IPS DF 19.7 (cell line): ENCODE data around the gene PIK3C3.
A peak's percentile ranks its signal among the peaks of the same experiment; 100 is the strongest.

Experiments
- DNase-seq: peaks from one replicate; pipeline ENCODE4 v3.0.0-alpha.2; 2013; ENCODE audit warnings: low read depth, low spot score

The PIK3C3 gene

DNA sequence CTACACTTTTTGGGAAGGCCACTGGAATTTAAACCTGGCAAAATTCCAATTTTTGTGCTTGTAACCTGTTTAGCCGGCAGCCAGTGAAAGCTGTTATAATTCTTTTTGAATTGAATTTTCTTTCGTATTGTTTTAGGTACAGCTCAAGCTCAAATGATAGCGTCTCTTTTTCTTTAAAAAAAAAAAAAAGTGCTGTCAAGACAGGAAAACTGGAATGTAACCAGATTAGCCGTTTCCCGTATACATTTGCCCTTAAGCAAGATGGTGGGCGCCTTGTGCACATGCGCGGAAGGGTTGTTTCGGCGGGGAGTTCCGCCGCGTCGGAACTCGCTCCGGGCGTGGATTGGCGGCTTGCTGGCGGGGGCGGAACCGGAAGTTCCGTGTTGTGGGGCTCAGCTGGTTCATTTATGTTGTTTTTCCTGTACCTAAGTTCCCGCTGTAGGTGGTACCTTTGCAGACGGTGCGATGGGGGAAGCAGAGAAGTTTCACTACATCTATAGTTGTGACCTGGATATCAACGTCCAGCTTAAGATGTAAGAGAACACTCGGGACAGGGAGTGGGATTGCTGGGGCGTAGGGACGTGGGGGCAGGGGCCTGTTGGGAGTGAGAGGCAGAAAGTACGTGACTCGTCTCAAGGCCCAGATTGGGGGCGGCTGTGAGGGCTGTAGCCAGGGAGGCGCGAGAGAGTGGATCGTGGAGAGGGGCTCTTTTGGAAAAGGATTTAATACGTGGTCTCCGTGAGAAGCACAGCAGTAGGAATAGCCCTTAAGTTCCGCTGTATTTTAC, at the start of gene PIK3C3:
Gene PIK3C3 (plus strand): TSS at position 408 of the 787 bp plus-strand sequence. CDS start 58 bp downstream, at position 466.
- peak; percentile 89 for DNase-seq

DNA sequence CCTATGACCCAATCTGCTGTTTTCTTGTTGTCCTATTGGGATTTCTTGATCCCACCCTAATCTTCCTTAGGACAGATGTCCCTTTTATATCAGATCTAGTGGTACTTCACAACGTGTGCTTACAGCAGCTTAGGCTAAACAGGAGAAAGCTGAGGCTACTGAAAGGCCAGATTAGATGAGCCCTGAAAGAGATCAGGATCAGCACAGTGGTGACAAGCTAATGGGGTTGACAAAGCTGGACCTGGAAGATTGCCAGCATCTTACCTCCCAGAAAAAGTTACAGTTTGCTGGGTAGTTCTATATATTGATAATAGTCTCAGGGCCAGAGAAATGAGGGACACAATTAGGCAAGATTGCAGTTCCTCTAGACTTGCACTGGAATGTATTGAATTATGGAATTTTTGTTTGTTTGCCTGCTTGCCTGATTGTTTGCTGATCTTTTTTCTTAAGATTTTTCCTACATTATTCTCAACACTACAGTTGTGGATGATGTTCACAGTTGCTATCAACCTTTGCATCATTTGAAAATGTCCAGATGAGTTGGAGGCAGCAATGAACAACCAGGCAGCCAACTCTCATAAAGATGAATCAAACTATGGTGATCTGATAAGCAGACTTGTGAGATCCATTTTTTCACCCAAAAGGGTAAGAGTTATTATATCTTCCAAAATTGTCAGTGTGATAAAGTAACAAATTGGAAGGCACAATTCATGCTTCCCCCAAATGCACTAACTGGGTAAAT, 49.1 kb upstream of the PIK3C3 start:
- DNase-seq: no peak

GRCh38 chr18:41906528-41907146, 48.4 kb upstream of the PIK3C3 start:
- peak; percentile 23 for DNase-seq

- DNase-seq: no peak
Observed at GRCh38 chr18:41917181-41917580, 37.9 kb upstream of the PIK3C3 start.

DNA sequence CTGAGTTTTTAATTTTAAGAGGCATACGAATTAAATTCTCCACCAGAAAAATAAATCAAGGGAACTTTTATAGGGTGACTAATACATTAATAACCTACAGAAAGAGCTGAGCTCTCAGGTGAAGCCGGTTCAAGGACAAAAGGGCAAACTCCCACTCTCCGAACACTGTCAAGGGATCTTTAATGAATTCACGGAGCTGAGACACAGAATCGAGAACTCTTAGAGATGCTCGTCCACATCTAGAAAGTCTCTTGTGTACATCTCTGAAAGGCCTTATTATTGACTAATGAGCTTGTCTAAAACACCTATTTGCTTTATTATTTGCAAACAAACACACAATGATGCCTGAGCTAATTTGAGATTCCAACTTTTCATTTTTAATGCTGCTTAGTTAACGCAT, 33.3 kb upstream of the PIK3C3 start:
- DNase-seq: no peak

GRCh38 chr18:41922176-41922575, 32.9 kb upstream of the PIK3C3 start:
- no peak for DNase-seq

DNA sequence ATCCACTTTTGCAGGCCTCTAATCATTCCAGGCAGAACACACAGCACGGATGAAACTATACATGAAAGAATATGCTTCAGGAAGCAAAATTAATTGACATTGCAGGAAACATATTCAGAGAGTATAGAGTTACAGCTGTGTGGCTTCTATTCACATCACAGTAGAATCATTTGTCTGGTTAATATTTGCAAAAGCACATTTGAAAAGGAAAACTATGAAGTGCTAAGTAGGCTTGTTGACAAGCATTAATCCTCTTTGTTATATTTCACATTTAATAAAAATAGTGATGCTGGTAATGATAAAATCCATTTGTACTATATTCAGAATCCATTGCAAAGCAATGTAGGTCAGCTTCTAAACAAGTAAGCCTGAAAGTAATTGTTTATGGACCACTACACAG, 32.2 kb upstream of the PIK3C3 start:
- no peak for DNase-seq

GRCh38 chr18:41923446-41923845, 31.6 kb upstream of the PIK3C3 start:
- no peak for DNase-seq

- DNase-seq: no peak
Observed at GRCh38 chr18:41928581-41928980, 26.5 kb upstream of the PIK3C3 start.

GRCh38 chr18:41932899-41933298, 22.1 kb upstream of the PIK3C3 start:
- no peak for DNase-seq

DNA sequence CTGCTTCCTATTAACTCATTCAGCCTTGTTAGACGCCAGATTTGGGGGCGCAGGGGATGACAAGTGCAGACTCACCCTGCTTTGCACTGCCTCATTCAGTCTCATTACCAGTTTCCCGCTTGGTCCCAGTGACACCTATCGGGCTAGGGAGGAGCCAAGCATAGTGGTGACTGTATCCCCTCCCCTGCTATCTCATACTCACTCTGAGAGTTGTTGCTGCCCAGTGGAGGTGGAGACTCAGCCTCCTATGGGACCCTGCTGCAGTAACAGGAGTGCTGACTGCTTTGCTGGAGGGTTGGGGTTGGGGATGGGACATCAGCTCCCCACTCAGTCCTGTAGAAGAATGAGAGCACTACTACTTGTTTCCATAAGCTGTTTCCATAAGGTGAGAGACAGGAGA, 21.3 kb upstream of the PIK3C3 start:
- DNase-seq: no peak

DNA sequence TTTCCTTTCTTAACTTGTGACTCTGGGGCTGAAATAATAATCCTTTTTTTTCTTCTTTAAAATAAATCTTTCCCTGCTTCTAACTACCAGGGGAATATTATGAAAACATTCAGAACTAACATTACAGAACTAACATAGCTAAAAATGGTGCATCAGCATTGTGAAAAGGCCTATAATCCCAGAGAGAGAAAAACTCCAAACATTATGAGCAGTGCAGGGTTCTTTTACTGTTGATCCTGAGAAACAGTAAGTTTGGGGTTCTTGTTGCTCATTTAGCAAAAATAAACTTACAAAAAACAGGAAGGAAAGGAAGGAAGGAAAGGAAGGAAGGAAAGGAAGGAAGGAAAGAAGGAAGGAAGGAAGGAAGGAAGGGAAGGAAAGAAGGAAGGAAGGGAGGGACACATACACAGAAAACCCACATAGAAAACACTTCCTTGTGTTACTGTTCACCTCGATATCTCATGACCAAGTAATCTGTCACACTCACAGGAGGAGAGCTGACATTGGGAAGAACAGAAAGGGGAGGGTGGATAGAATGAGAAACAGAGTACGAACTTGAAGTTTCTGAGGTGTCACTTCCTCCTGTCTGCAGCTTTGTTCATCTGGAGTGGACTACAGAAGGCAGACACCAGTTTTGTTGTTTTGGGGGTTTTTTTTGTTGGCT, 18.4 kb upstream of the PIK3C3 start:
- DNase-seq: no peak

DNA sequence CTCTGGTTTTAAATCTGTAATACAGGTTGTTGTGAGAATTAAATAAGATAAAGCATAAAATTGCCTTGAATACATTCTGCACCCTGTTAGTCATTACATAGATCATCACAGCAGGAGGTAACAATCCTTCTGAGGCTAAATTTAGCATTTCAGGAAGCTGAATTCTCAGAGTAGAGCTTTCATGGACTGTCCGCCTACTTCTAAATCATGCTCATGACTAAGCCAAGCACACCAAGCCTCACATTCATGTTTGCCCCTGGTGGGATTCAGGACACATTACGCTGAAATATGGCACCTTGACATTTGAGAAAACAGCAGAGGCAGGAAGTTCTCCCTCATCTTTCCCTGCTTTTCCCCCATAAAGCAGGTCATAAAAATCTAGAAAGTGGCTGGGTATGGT, 16.6 kb upstream of the PIK3C3 start:
- no peak for DNase-seq

GRCh38 chr18:41939326-41939725, 15.7 kb upstream of the PIK3C3 start:
- no peak for DNase-seq

GRCh38 chr18:41940506-41941215, 14.4 kb upstream of the PIK3C3 start:
- DNase-seq: peak; percentile 35

GRCh38 chr18:41942254-41942653, 12.8 kb upstream of the PIK3C3 start:
- DNase-seq: no peak

DNA sequence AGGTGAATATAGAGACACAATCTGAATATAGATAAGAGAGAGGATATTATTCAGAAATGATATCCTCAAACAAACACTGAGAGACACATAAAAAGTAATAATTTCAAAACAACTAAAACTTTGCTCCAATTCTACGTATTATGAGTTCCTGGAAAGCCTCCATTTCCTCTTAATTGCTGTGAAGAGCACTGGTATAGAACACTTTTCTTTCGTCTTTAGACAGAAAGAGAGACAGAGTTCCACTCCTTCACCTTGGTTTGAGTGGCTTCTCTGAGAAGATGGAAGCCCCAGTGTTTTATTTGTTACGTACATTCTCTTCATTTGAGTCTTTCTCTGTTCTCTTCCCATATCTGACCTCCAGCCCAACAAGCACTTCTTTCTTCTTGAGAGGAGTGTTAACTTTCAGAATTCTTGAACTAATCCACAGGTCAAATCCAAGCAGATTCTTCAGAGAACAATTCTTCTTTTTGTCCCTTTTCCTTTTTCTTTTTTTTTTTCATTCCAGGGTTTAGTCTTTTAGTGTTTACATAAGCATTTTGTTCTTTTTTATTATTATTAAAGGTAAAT, 6.4 kb upstream of the PIK3C3 start:
- no peak for DNase-seq

GRCh38 chr18:41949206-41949920, 5.7 kb upstream of the PIK3C3 start:
- DNase-seq: no peak

- DNase-seq: no peak
Observed at GRCh38 chr18:41955688-41956087, 654 bp downstream of the PIK3C3 start.

DNA sequence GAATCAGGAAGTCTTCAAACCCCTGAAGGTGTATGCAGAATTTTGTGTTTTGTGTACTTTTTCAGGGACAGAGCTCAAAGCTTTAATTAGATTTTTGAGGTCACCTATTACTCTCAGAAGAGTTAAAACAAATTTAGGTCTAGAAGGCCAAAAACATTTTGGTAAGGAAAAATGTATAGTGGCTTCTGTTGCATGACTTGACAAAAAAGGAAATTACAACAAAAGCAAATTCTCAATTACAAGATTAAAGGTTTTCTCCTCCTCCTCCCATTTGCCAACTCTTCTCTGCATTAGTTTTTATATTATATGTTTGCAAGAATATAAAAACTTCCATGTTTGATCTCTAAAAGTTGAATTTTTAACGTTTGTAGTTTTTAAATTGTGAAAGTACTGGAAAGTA, 4.0 kb downstream of the PIK3C3 start:
- no peak for DNase-seq
